Fibroblast of mammary gland (primary cell): ENCODE measurements around the gene NUP37.

Experiments
- DNase-seq: peaks from one replicate; pipeline ENCODE4 v3.0.0-alpha.2; 2010; ENCODE audit warnings: low read depth
- H3K4me3 ChIP-seq: 2 replicates; pipeline ENCODE4 v1.5.1; 2011; ENCODE audit warnings: low read depth, mild to moderate bottlenecking, low read length, moderate library complexity; ENCODE audit not compliant: control insufficient read depth
- CTCF ChIP-seq: conservative IDR thresholded peaks from 2 replicates; pipeline ENCODE4 v1.5.1; 2011; ENCODE audit warnings: low read depth, low read length, inconsistent platforms; ENCODE audit not compliant: control insufficient read depth, insufficient read depth

NUP37 gene

GRCh38 chr12:102067574-102068258 lies 52.2 kb downstream of the NUP37 start:
- TF ChIP-seq CTCF, result no peak
- H3K4me3 ChIP-seq, result no peak overlapping the region
- DNase-seq, result peak; percentile 86

GRCh38 chr12:102064476-102064875 lies 55.4 kb downstream of the NUP37 start:
- no peak for TF ChIP-seq CTCF

GRCh38 chr12:102063069-102063468 lies 56.8 kb downstream of the NUP37 start:
- no peak for TF ChIP-seq CTCF
- H3K4me3 ChIP-seq, result no peak overlapping the region
- DNase-seq, result peak; percentile 19

More at GRCh38 chr12:102064476-102064875, 55.4 kb downstream of the NUP37 start:
- no peak for DNase-seq
- no peak overlapping the region for H3K4me3 ChIP-seq

- peak overlapping the region; percentile 92 for H3K4me3 ChIP-seq
- no peak for TF ChIP-seq CTCF
- DNase-seq, result no peak
These were observed 57.5 kb downstream of the NUP37 start for GRCh38 chr12:102062419-102062806.

- H3K4me3 ChIP-seq, result peak within 1 kb of the TSS; percentile 92
- no peak for TF ChIP-seq CTCF
- DNase-seq, result peak; percentile 89
These were observed 58.1 kb downstream of the NUP37 start, which contains the start of gene WASHC3 for GRCh38 chr12:102061560-102062418. Gene WASHC3 (minus strand): TSS chr12:102061991. CDS start chr12:102061962, 29 bp downstream.

GRCh38 chr12:102061096-102061559 lies 58.8 kb downstream of the NUP37 start:
- TF ChIP-seq CTCF, result no peak
- H3K4me3 ChIP-seq, result peak overlapping the region; percentile 92
- no peak for DNase-seq
